D721Med (cell line): ENCODE data around the gene SLC25A40.

ENCODE experiments used
- DNase-seq: peaks from one replicate; pipeline ENCODE4 v3.0.0; 2011; ENCODE audit warnings: low spot score; ENCODE audit not compliant: insufficient read length
- FAIRE-seq: peaks from 2 replicates; lab custom pipeline; 2011; peaks lifted over from hg19 to GRCh38; lab: Jason Lieb, UNC
- CTCF ChIP-seq: IDR thresholded peaks from 2 replicates; pipeline ENCODE4 v1.5.1; 2012; ENCODE audit warnings: mild to moderate bottlenecking, control low read depth; ENCODE audit not compliant: insufficient read depth; ENCODE audit errors: missing control alignments

The SLC25A40 gene

DNA sequence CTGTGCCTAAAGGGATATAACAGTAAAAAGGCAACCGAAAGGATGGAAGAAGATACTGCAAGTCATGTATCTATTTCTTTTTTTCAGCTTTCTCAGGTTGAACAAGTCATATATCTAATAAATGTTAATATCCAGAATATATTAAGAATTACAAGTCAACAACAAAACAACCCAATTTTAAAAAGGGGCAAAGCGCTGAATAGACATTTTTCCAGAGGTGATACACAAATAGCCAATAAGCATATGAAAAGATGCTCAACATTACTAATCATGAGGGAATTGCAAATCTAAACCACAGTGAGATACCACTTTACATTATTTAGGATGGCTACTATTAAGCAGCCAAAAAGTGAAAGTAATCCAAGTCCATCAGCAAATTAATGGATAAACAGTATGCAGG, 23.1 kb upstream of the SLC25A40 start:
- FAIRE-seq (no peak), DNase-seq (no peak)

DNA sequence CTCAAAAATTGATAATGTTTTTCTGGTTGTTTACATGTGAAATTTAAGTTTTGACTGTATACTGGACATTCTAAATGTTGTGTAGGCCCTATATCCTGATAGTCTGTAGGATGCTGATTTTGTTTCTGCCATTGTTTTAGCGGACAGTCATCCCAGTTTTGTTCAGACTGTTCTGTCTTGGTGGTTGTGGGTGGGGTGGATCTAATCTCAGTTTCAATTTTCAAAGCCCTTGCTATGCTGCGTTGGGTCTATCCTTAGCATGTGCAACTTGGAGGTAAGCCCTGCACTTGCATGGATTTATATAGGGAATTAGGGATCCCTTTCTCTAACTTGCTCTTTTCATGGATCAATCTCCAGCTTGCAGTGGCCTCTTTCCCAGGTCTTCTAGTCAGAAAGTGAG, 19.2 kb upstream of the SLC25A40 start:
- FAIRE-seq (no peak), DNase-seq (no peak)
- no peak for TF ChIP-seq CTCF

More for the DNA sequence above, 23.1 kb upstream of the SLC25A40 start:
- no peak for TF ChIP-seq CTCF

GRCh38 chr7:87886875-87887274, 10.7 kb upstream of the SLC25A40 start:
- FAIRE-seq (no peak), DNase-seq (no peak)
- peak; percentile 42 for TF ChIP-seq CTCF

- no peak for TF ChIP-seq CTCF
- DNase-seq: no peak
- no peak for FAIRE-seq
These were observed 8.9 kb upstream of the SLC25A40 start for GRCh38 chr7:87885018-87885417.

DNA sequence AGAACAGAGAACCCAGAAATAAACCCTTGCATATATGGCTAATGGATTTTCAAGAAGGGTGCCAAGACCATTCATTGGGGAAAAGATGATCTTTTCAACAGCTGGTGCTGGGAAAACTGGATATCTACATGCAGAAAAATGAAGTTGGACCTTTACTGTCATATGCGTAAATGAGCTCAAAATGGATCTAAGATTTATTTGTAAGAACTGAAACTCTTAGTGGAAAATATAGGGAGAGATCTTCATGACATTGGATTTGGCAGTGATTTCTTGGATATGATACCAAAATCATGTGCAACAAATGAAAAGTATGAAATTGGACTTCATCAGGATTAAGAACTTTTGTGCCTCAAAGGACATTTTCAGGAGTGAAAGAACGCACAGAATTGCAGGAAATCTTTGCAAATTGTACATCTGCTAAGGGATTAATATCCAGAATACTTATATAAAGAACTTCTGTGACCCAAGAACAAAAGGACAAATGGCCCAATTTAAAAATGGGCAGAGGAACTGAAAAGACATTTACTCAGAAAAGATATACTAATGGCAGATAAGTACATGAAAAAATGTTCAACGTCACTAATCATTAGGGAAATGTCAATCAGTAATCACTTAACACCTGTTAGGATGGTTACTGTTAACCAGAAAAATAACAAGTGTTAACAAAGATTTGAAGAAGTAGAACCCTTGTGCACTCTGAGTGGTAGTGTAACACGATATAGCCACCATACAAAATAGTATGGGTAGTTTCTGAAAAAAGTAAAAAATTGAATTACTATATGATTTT, 6.2 kb upstream of the SLC25A40 start:
- no peak for TF ChIP-seq CTCF
- FAIRE-seq (no peak), DNase-seq (no peak)

DNA sequence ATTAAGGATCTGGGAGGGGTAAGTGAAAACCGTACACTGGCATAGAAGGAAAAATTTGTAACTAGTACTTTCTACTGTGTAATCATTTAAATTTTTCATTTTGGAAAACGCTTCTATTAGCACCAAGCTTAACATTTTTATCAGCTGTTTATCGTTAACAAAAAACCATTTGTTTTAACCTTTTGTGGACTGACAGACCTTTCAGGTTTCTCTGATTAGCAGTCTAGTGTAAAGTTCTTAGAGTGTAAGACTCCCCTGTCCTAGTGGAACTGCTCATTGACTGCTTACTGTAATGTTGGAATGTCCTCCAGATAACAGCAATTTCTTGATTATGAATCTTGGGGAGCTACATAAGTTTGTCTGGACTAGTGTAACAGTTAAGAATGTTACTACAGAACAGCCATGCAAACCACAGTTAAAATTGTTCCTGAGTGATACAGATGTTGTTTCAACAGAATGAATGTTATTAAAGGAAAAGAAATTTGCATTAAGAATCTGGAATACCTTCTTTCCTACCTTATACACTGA, 2.1 kb upstream of the SLC25A40 start:
- FAIRE-seq (no peak), DNase-seq (no peak)
- TF ChIP-seq CTCF: no peak

DNA sequence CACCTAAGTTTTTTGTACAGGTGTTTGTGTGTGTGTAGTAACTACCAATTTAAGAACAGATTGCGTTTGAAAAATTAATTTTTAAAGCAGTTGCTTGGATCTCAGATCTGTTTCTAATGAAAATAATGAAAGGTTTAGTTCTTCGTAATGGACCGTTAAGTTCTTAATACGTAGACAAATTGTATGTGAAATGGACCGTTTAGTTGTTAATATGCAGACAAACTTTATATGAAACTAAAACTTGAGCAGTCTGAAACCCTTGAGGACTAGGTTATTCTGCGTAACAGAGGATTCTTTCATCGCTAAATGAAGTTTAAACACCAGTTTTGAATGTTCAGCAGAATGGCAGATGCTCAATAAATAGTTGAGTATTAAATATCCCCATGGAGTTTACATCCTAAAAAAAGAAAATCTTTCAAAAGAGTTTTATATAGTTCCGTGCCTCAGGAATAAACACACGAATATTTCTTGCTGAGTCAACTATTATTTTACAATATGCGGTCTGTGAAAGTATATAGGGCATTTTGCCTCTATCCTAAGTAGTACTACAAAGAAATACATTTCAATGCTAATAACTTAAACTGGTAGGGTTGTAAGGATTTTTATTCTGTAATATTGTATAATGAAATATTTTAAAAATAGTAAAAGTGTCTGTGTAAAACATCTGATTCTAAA, 1.3 kb upstream of the SLC25A40 start:
- no peak for DNase-seq
- TF ChIP-seq CTCF: no peak
- FAIRE-seq: no peak
